Stimulated activated CD4-positive, alpha-beta T cell treated with anti-CD3 and anti-CD28 coated beads, Interleukin-4, amount 100 ng/mL, for 1 hour (primary cell): ENCODE measurements around the gene PARP2.
"Not testable (repeated sequence)": the region's sequence is repeated elsewhere in the genome, so short reads cannot be mapped to it uniquely, and the experiment has no call there.

Experiments used
- DNase-seq: peaks from one replicate; pipeline ENCODE4 v3.0.0-alpha.2; 2020

PARP2 gene

DNA sequence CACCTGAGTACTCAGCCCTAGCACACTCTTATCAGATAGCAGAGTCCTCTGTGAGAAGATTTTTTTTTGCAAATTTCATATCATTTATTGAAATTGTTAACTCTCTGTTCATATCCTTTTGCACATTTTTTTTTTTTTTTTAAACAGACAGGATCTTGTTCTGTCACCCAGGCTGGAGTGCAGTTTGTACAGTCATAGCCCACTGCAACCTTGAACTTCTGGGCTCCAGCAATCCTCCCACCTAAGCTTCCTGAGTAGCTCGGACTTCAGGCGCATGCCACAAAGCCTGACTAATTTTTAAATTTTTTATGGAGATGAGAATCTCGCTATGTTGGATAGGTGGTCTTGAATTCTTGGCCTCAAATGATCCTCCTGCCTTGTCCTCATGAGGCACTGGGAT is 4.3 kb downstream of the PARP2 start:
- DNase-seq = no peak

DNA sequence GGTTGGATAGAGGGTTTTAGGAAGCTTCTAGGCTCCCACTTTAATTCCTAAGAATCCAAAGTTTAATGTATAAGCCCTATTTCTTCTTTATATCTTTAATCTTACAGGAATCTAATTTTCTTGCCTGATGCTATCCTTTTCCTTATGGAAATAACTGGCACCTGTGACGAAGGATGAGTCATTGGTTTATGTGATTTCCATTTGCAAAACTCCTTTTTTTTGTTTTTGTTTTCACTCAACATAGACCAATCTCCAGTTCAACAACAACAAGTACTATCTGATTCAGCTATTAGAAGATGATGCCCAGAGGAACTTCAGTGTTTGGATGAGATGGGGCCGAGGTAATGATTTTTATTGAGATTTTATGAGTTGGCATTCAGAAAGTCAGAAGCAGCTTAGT is 6.8 kb downstream of the PARP2 start:
- DNase-seq = no peak

DNA sequence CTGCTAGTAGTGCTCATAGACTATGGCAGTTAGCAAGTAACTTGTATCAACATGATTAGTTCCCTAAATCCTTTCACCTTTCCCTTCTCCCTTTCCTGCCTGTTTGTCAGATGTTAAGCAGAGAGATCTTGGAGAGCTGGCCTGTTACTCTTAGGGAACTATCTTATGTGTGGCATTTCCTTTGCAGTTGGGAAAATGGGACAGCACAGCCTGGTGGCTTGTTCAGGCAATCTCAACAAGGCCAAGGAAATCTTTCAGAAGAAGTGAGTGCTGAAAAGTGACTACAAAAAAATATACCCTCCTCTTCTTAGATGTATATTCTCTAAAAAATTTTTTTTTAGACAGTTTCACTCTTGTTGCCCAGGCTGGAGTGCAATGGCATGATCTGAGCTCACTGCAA is 7.4 kb downstream of the PARP2 start:
- no peak for DNase-seq

DNA sequence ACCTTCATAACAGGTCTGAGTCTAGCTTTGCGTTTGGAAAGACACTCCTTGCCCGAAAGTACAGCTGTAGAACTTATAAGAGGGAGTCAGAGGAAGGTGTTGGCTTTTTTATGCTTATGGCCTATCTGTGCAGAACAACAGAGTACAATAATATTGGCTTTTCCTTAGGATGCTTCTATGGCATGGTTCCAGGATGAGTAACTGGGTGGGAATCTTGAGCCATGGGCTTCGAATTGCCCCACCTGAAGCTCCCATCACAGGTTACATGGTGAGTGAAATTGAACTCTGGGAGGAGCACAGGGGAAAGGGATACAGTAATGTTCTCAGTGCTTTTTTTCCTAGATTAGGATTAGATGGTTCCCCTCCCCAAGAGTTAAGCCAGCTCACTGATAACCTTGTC is 13.0 kb downstream of the PARP2 start:
- no peak for DNase-seq

DNA sequence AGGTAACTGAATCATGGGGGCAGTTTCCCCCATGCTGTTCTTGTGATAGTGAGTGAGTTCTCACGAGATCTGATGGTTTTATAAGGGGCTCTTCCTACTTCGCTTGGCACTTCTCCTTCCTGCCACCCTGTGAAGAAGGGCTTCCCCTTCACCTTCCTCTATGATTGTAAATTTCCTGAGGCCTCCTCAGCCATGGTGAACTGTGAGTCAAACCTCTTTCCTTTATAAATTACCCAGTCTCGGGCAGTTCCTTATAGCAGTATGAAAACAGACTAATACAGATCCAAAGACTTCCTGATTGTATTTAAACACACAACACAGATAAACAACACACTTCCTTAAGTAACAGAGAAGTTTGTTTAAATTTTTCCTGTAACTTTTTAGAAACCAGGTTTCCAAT is 15.0 kb downstream of the PARP2 start:
- DNase-seq = not testable (repeated sequence)

DNA sequence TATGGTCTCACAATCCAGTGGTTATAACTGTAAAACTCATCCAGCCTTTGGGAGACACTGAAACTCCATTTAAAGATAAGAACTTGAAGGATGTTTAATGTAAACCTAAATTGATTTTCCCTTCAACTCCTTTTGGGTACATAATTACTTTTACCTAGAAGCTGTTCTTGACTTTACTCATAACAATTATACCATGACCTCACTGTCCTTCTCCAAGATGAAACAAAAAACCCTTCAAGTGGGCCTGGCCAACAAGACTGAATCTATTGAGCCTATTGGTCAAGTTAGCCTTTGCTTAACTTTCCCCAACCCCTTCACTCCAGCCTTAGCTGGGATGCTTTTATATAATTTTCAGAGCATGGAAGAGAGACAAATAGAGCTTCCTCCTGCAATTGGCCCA is 22.5 kb downstream of the PARP2 start:
- no peak for DNase-seq

DNA sequence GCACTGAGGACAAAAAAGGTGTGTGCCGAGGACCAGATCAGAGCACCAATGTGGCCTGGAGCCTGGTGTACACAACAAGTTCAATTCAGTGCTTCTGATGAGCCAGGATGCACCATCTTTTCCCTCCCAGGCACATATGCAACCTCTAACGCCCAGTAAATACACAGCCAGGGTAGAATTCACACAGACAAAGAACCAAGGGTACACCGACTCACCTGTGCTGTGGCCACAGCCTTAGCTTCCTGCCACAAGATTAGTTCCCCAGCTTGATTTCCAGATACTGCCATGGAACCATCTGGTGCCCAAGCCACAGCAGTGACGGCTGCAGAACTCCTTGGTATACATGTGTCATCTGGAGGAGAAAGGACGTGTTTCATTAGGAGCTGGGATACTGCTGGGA is 29.4 kb downstream of the PARP2 start:
- no peak for DNase-seq

DNA sequence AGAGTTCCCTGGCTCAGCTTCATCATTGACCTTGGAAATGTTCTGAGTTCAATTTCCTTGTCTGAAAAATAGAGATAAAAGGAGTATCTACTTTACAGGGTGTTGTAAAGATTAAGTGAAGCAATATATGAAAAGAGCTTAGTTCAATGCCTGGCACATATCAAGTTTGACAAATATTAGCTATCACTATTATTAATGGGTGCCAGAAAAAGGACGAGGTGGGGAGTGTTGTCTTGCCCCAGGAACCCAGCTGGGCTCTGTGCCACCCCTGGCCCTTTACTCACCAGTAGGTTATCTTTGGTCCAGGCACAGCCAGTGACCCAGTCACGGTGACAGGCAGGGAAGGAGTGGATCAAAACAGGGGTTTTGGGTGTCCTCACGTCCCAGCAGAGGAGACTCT is 32.0 kb downstream of the PARP2 start:
- DNase-seq = no peak

DNA sequence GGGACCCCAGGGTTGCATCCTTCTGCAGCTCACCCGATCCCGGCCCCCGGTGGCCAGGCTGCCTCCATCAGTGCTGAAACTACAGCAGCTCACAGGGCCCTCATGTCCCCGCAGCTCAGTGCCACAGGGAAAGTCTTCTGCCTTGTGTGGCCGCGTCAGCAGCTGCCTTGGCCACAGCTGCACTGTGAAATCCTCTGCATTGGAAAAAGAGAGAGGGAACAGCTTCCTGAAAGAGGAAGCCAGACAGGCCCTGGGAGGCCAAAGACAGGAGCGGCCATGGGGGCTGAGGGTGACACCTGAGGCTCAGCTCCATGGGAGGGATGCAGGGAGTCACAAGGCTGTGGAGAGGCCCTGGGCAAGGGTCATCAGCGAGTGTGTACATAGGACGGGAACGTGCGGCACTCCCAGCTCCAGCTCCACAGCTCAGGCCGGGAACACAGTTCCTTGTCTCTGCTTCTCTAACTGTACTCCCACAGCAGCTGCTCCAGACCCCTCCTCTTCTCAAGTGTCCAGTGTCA is 32.7 kb downstream of the PARP2 start:
- no peak for DNase-seq

DNA sequence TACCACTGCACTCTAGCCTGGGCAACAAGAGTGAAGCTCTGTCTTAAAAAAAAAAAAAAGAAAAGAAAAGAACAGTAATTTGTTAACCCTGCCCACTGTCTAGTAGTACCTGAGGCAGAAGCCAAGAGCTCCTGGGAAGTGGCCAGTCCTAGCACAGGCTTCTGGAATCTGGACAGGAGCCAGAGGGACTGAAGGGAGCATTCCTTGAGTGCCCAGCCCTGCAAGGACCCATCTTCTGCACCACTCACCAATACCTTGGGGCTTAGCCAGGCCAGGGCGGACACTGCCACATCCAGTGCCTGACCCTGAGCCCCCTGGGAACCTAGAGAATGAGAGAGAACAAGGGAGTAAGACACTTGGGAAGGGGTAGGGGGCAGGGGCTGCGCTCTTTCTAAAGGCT is 33.7 kb downstream of the PARP2 start:
- DNase-seq = no peak

DNA sequence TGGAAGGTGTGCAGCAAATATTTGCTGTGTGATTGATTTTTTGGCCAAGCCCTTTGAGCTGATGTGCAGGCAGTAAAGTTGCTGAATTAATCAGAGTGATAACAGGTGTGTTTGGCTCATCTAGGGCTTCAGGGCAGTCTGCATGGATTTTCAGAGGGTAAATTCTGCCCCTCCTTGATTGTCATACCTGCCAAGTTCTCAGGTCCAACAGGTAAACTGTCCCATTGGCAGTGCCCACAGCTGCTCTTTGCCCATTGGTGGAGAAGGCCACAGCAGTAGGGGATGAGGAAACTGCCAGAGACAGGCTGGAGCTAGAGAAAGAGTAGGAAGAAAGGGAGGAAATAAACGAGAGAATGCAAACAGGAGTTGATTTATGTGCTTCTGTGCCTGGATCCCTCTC is 36.3 kb downstream of the PARP2 start:
- no peak for DNase-seq

DNA sequence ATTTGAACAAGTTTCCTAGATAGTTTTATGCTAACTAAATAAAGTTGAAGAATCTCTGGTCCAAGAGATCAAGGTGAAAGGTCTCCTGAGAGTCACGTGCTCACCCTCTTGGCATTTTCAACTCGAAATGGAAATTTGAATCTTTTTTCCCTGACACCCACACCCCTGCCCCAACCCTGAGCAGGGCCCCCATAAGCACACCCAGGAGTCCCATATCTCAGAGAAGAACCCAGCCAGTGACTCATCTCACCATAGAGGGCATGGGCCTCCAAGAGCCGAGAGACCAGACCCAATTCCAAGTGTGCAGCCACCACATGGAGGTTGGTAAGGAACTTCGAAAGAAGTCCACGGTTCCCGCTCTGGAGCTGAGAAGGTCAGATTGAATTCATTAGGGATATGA is 37.2 kb downstream of the PARP2 start:
- no peak for DNase-seq

DNA sequence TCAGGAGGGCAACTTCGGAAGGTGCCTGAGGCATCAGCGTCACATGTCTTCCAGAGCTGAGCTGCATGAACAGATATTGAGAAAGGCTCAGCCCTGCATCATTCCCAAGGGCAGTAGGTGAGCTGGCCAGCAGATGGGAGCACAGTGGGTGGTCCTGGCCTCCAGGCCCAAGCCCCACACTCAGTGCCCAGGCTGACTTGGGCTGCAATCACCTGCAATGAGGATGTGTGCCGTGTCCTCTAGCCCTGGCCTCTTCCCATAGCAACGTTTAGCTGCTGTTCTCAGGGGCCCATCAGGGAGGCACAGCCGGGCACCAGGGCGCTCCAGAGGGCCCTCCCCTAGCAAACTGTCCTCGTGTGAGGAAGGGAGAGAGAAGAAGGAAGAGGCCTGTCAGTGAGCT is 37.9 kb downstream of the PARP2 start:
- DNase-seq = no peak

DNA sequence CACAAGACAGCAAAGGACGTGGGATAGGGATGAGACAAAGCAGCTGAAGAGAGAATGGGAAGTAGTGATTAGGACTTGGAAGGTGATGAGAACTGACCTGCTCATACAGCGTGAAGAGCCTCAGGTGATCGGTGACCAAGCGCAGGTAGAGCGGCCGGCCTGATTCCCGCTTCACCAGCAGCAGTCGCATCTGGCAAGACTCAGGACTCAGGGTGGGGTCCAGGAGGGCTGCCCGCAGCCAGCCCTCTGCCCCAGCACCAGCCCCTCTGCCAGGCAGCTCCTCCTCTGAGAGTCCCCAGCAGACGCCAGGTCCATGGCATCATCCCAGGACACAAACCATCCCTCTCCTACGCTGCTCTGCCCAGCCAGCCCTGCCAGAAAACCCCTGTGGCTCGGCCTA is 39.1 kb downstream of the PARP2 start:
- DNase-seq = no peak

DNA sequence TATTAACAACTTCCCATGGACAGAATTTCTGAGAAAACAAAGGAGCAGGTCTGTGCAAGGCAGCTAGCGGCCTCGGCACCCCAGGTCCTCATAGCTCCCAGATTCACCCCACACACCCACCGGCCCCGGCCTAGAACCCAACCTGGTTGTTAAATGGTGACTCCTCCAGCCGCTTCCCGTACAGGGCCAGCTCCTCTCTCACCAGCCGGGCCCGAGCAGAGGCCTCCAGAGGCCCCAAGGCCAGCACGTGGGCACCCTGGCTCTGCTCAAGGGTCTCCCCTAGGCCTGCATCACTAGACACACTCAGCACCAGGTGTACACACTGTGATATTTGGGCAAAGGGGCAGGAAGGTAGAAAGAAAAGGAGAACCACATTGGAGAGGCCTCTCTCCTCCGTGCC is 39.6 kb downstream of the PARP2 start:
- no peak for DNase-seq

DNA sequence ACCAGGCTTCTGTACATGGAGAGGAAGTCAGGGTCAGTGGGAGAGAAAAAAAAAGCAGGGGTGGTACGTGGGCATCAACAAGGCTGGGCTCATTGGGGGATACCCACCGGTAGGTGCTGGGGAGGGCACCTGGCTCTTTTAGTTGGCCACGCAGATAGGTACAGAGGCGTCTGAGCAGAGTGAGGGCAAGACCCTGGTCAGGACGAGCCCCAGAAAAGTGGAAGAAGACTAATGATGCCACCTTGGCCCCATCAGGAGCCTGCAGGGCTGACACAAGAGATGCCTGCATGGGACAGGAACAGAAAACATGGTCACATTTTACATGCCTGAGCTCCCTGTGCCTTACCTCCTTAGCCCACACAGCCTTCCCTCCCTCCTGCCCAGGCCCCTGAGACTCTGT is 40.2 kb downstream of the PARP2 start:
- no peak for DNase-seq

DNA sequence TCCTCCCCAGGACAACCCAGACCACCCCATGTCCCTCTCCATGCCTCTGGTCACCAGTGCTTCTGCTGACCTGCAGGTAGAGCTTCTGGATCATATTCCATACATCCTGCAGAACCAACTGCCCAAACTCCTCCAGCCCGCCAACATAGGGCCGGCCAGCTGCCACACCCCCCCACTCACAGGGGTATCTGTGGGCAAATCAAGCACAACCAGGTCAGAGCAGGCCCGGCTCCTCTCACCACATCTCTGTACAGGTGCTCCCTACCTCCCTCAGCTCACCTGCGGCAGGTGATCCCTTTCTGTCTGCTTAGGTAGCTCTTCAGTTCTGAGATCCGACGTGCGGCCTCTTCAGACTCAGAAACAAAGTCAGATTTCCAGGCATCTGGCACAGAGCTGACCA is 40.9 kb downstream of the PARP2 start:
- no peak for DNase-seq

DNA sequence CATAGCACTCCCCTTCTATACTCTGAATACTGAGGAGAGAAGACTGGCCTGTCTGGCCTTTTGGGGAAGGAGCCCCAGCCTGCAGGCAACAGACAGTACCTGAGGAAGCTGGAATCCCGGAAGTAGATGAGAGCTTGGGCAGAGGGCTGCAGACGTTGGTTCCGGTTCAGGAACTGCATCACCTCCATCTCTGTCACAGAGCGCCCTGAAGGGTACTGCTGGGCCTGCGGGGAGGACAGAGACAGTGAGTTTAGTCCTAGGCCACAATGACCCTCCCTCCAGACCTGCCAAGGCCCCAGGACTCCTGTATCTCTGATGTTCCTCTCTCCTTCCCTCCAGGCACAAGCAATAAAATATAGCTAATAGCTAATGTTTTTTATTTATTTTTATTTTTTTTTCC is 41.5 kb downstream of the PARP2 start:
- DNase-seq = no peak

DNA sequence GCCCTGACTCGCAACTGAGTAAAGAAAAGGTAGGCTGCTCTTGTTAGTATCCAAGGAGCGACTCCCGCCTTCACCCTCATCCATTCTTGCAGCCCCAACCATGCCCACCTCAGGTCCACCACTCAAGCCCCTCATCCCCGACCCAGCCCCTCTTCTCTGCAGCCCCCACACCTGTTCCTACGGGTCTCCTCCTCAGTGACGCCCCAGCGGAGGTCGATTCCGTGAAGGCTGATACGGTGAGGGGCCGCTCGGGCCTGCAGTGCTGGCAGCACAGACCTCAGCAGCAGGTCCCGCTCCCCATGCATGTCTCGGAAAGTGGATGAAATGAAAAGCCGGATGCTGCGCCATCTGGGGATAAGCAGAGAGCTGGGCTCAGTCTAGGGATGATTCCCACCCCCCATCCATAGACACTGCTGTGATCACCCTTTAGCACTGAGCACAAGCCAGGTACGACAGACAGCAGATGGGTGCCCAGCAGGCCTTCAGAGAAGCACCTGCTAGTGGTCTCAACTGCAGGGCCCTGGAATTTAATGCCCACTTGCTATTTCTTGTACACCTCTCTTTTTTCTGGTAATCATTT is 42.9 kb downstream of the PARP2 start:
- no peak for DNase-seq

DNA sequence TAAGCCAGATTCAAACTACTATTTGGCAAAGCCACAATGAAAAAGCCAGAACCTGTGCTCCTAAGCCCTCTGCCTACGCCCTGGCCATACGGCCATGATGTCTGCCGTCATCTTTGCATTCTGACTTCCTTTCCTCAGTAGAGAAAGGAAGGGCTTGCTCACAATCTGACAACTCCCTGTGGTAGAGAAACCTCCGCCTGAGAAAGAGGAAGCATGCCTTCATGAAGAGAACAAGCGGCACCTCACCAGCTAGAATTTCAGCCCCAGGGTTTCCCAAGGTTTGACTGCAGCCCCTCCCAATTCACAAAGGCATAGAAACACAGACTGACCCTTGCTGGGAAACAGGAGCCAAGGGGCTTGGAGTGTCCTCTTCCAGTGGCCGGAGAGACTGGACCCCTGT is 44.1 kb downstream of the PARP2 start:
- no peak for DNase-seq

DNA sequence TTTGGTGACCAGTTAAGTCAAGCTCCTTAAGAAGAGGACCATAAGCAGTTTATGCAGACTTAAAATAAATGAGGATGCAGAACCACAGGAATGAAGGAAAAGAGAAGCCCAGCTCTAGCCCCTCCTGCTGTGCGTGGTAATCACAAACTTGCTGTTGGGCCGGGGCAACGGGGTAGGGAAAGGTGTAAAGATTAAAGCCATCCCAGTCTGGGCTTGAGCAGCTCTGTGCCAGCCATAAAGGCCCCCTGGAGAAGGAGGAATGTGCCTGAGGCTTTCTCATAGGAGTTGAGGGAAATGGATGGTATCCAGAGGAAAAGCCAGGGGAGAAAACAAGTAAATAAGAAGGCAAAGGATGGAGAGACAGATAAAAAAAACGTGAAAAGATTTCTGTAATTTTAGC is 44.7 kb downstream of the PARP2 start:
- no peak for DNase-seq

DNA sequence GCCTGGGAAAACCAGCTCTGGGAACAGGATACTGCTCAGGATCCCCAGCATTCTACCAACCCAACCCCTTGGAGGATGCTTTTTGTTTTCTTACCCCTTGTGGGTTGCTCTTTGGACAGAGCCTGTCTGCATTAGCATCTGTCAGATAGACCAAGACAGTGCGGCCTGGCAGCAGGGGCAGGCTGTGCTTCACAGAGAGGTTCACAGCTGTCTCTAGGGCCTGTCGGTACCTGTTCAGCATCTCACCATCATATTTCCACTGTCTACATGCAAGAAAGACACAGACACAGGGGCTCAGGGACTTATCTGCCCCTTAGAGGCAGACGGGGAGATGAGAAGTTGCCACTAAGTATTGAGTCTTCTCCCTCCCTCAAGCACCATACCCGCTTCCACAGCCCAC is 48.1 kb downstream of the PARP2 start:
- DNase-seq = no peak

DNA sequence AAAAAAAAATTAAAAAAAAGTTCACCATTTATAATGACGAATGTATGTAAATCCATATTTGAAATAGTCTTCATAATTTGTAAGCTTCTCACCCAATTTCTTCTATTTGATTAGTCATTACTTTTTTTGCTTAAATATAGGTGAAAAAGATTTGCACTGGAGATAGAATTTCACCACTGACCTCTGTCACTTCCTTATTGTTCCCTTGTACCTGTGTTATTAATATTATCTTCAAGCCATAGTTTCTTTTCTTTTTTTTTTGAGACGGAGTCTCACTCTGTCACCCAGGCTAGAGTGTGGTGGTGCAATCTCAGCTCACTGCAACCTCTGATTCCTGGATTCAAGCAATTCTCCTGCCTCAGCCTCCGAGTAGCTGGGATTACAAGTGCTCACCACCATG is 54.1 kb downstream of the PARP2 start:
- no peak for DNase-seq

DNA sequence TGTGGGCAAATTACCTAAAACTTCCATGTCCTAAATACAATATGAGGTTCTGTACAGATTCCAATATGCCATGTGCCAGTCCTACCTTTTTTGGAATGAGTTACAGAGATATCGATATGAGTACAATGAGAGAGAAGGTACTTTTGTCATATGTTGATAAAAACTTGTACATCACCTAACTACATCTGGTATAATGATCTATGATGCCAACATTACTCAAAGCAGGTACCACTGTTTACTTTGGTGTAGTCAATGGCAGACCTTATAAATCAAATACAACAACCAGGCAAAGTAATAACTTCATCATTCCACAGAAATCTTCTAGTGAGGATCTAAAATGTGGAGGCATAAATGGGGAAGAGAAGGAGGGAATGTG is 57.1 kb downstream of the PARP2 start:
- no peak for DNase-seq

DNA sequence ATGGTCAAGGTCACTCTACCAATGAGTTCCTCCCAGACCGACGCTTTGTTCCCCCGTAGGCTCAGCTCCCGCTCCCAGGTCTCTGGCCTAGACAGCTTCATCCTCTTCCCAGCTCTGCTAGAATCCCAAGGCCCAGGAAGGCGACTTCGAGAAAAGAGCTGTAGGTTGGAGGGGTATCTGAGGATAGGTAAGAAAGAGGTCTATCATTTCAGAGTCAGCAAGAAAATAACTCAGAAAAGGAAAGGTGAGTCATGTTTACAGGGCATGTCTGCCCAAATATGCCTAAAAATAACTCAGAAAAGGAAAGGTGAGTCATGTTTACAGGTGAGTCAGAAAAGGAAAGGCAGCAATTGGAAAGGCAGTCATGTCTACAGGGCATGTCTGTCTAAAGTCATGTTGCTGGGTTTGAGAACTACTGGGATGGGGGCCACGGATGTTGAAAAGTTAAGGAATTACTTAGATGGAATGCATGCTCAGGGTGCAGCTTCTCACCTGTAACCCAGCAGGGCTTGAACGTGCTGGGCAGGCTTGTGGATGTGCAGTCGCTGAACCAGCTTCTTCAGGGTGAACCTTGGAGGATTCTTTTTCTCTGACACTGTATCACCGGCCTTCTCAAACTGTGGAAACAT is 57.6 kb downstream of the PARP2 start:
- peak; percentile 11 for DNase-seq
